ENCODE data around the gene CDC42BPB.

The CDC42BPB gene

GRCh38 chr14:102969901-102970300 is 87.4 kb downstream of the CDC42BPB start:
- DNase-seq (ENCODE audit: extremely low spot score), result no peak
- ChIA-PET POLR2A (no interaction called here), CTCF (no interaction called here)
- no peak for TF ChIP-seq L3MBTL2 (conservative IDR thresholded peaks at IDR 0.05)
- TF ChIP-seq FOXA1 (IDR thresholded peaks at IDR 0.05), result no peak
- no peak for TF ChIP-seq SP1 (IDR thresholded peaks at IDR 0.05)
- TF ChIP-seq PKNOX1 (IDR thresholded peaks at IDR 0.05), result no peak
- TF ChIP-seq BHLHE40 (IDR thresholded peaks at IDR 0.05; ENCODE audit: borderline replicate concordance), result no peak
- no peak for TF ChIP-seq FOXK2 (IDR thresholded peaks at IDR 0.05)
- TF ChIP-seq TARDBP (IDR thresholded peaks at IDR 0.05), result no peak
- TF ChIP-seq LEF1 (IDR thresholded peaks at IDR 0.05; ENCODE audit: borderline replicate concordance), result no peak
- no peak for TF ChIP-seq SUZ12 (IDR thresholded peaks at IDR 0.05)
- TF ChIP-seq HDGF (IDR thresholded peaks at IDR 0.05; ENCODE audit: borderline replicate concordance), result no peak
- TF ChIP-seq NFRKB (IDR thresholded peaks at IDR 0.05), result no peak
- TF ChIP-seq FOXM1 (IDR thresholded peaks at IDR 0.05; ENCODE audit: borderline replicate concordance), result no peak

- no peak for DNase-seq (ENCODE audit: extremely low spot score)
- no peak for TF ChIP-seq L3MBTL2 (conservative IDR thresholded peaks at IDR 0.05)
- TF ChIP-seq TARDBP (IDR thresholded peaks at IDR 0.05), result no peak
- TF ChIP-seq SP1 (IDR thresholded peaks at IDR 0.05), result no peak
- TF ChIP-seq ELF4 (IDR thresholded peaks at IDR 0.05), result no peak
- TF ChIP-seq CTBP1 (IDR thresholded peaks at IDR 0.05; ENCODE audit: borderline replicate concordance), result no peak
- no peak for TF ChIP-seq LEF1 (IDR thresholded peaks at IDR 0.05; ENCODE audit: borderline replicate concordance)
- TF ChIP-seq HDGF (IDR thresholded peaks at IDR 0.05; ENCODE audit: borderline replicate concordance), result no peak
- no peak for TF ChIP-seq FOXM1 (IDR thresholded peaks at IDR 0.05; ENCODE audit: borderline replicate concordance)
- no peak for TF ChIP-seq SUZ12 (IDR thresholded peaks at IDR 0.05)
- TF ChIP-seq ARNT (IDR thresholded peaks at IDR 0.05), result no peak
- TF ChIP-seq FOXK2 (IDR thresholded peaks at IDR 0.05), result no peak
- no peak for TF ChIP-seq PKNOX1 (IDR thresholded peaks at IDR 0.05)
- no peak for TF ChIP-seq NFRKB (IDR thresholded peaks at IDR 0.05)
- no peak for TF ChIP-seq BHLHE40 (IDR thresholded peaks at IDR 0.05; ENCODE audit: borderline replicate concordance)
- no peak for TF ChIP-seq ZNF384 (IDR thresholded peaks at IDR 0.05)
- TF ChIP-seq FOXA1 (IDR thresholded peaks at IDR 0.05), result no peak
- ChIA-PET POLR2A (no interaction called here), CTCF (no interaction called here)
These were observed 88.1 kb downstream of the CDC42BPB start for GRCh38 chr14:102969060-102969791.

- ChIA-PET CTCF (no interaction called here), POLR2A (no interaction called here)
- no peak for DNase-seq (ENCODE audit: extremely low spot score)
- TF ChIP-seq ELF4 (IDR thresholded peaks at IDR 0.05) (no peak), NFRKB (IDR thresholded peaks at IDR 0.05) (no peak), BHLHE40 (IDR thresholded peaks at IDR 0.05; ENCODE audit: borderline replicate concordance) (no peak)
These were observed 89.0 kb downstream of the CDC42BPB start for GRCh38 chr14:102968306-102968705.

GRCh38 chr14:102967506-102967795 is 89.9 kb downstream of the CDC42BPB start:
- DNase-seq (ENCODE audit: extremely low spot score), result no peak
- POLR2A ChIA-PET, result no interaction called here
- TF ChIP-seq NFRKB (IDR thresholded peaks at IDR 0.05) (no peak), FOXK2 (IDR thresholded peaks at IDR 0.05) (no peak), SP1 (IDR thresholded peaks at IDR 0.05) (no peak), BHLHE40 (IDR thresholded peaks at IDR 0.05; ENCODE audit: borderline replicate concordance) (no peak), ARNT (IDR thresholded peaks at IDR 0.05) (no peak), CTBP1 (IDR thresholded peaks at IDR 0.05; ENCODE audit: borderline replicate concordance) (no peak), TARDBP (IDR thresholded peaks at IDR 0.05) (no peak), LEF1 (IDR thresholded peaks at IDR 0.05; ENCODE audit: borderline replicate concordance) (no peak), FOXM1 (IDR thresholded peaks at IDR 0.05; ENCODE audit: borderline replicate concordance) (no peak), SUZ12 (IDR thresholded peaks at IDR 0.05) (no peak), PKNOX1 (IDR thresholded peaks at IDR 0.05) (no peak), ELF4 (IDR thresholded peaks at IDR 0.05) (no peak), ZNF384 (IDR thresholded peaks at IDR 0.05) (no peak), FOXA1 (IDR thresholded peaks at IDR 0.05) (no peak), L3MBTL2 (conservative IDR thresholded peaks at IDR 0.05) (no peak), HDGF (IDR thresholded peaks at IDR 0.05; ENCODE audit: borderline replicate concordance) (no peak)
- CTCF ChIA-PET, result no interaction called here

GRCh38 chr14:102966681-102967505 is 90.5 kb downstream of the CDC42BPB start:
- CTCF ChIA-PET, result no interaction called here
- POLR2A ChIA-PET, result no interaction called here
- TF ChIP-seq SUZ12 (IDR thresholded peaks at IDR 0.05) (no peak), NFRKB (IDR thresholded peaks at IDR 0.05) (no peak), ARNT (IDR thresholded peaks at IDR 0.05) (no peak), ELF4 (IDR thresholded peaks at IDR 0.05) (no peak), BHLHE40 (IDR thresholded peaks at IDR 0.05; ENCODE audit: borderline replicate concordance) (no peak), L3MBTL2 (conservative IDR thresholded peaks at IDR 0.05) (no peak), LEF1 (IDR thresholded peaks at IDR 0.05; ENCODE audit: borderline replicate concordance) (no peak), ZNF384 (IDR thresholded peaks at IDR 0.05) (no peak), FOXM1 (IDR thresholded peaks at IDR 0.05; ENCODE audit: borderline replicate concordance) (no peak), FOXK2 (IDR thresholded peaks at IDR 0.05) (no peak), CTBP1 (IDR thresholded peaks at IDR 0.05; ENCODE audit: borderline replicate concordance) (no peak), HDGF (IDR thresholded peaks at IDR 0.05; ENCODE audit: borderline replicate concordance) (no peak), PKNOX1 (IDR thresholded peaks at IDR 0.05) (no peak), TARDBP (IDR thresholded peaks at IDR 0.05) (no peak), FOXA1 (IDR thresholded peaks at IDR 0.05) (no peak), SP1 (IDR thresholded peaks at IDR 0.05) (no peak)
- DNase-seq (ENCODE audit: extremely low spot score), result no peak
